ENCODE measurements around the gene NT5C. TPM values are rescaled to one million over a fixed set of nuclear protein-coding genes. Genes with fewer than 3 reads are reported as not detected.

Gene NT5C
- total RNA-seq, 1 experiment from 2014 or later: 116 TPM

DNA sequence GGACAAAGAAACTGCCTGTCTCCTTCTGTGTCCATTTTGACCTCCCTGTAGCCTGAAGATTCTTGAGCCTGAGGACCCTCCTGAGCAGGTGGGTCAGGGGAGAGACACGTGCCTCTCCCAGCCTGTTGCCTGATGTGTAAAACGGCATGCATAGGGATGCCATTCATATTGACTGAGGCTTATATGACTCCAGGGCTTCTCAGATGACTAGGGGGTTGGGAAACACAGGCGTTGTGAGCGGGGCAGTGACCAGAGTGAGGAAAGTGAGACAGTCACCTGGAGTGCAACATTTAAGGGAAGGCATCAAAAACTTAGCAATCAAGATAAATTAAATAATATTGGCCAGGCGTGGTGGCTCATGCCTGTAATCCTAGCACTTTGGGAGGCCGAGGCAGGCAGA, 48.9 kb downstream of the NT5C start:
- Histone ChIP-seq H3K27me3 (ENCODE audit: low read length) (no peaks in the 10 kb centered on the region), H3K9me2 (replicated peaks; ENCODE audit: low read length) (no peaks in the 10 kb centered on the region), H3K27ac (ENCODE audit: low read length) (no peak overlapping the region), H3K4me2 (ENCODE audit: low read length) (no peak overlapping the region), H3F3A (ENCODE audit: low read length, unreplicated experiment) (peaks cover 5% of the 10 kb centered on the region), H3K79me2 (ENCODE audit: low read length) (no peaks in the 10 kb centered on the region), H4K20me1 (ENCODE audit: low read length) (no peaks in the 10 kb centered on the region), H3K9me3 (ENCODE audit: low read length) (no peaks in the 10 kb centered on the region), H2AFZ (ENCODE audit: low read length) (no peak overlapping the region), H3K4me1 (ENCODE audit: insufficient read depth, low read length) (peaks cover 31% of the 10 kb centered on the region), H3K4me3 (ENCODE audit: low read length) (no peak overlapping the region), H3K9ac (ENCODE audit: low read length) (no peak overlapping the region), H3K36me3 (ENCODE audit: low read depth, low read length) (no peaks in the 10 kb centered on the region)
- DNase-seq (no peak), ATAC-seq (no peak)
- CTCF ChIA-PET: no interaction called here
- TF ChIP-seq, protein P1, sequence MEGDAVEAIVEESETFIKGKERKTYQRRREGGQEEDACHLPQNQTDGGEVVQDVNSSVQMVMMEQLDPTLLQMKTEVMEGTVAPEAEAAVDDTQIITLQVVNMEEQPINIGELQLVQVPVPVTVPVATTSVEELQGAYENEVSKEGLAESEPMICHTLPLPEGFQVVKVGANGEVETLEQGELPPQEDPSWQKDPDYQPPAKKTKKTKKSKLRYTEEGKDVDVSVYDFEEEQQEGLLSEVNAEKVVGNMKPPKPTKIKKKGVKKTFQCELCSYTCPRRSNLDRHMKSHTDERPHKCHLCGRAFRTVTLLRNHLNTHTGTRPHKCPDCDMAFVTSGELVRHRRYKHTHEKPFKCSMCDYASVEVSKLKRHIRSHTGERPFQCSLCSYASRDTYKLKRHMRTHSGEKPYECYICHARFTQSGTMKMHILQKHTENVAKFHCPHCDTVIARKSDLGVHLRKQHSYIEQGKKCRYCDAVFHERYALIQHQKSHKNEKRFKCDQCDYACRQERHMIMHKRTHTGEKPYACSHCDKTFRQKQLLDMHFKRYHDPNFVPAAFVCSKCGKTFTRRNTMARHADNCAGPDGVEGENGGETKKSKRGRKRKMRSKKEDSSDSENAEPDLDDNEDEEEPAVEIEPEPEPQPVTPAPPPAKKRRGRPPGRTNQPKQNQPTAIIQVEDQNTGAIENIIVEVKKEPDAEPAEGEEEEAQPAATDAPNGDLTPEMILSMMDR (conservative IDR thresholded peaks at IDR 0.05; ENCODE audit: low read depth, low read length): no peak
- TF ChIP-seq EZH2 (IDR thresholded peaks at IDR 0.05; ENCODE audit: low read length, unreplicated experiment): no peak
- TF ChIP-seq EZH2phosphoT487 (IDR thresholded peaks at IDR 0.05; ENCODE audit: borderline replicate concordance, low read length): no peak
- POLR2A ChIA-PET (ENCODE audit: unreplicated experiment): no interaction called here
- intact Hi-C loops (cut with micrococcal nuclease): no loop called here
- BruUV-seq (replicated peaks): no TSS peak

DNA sequence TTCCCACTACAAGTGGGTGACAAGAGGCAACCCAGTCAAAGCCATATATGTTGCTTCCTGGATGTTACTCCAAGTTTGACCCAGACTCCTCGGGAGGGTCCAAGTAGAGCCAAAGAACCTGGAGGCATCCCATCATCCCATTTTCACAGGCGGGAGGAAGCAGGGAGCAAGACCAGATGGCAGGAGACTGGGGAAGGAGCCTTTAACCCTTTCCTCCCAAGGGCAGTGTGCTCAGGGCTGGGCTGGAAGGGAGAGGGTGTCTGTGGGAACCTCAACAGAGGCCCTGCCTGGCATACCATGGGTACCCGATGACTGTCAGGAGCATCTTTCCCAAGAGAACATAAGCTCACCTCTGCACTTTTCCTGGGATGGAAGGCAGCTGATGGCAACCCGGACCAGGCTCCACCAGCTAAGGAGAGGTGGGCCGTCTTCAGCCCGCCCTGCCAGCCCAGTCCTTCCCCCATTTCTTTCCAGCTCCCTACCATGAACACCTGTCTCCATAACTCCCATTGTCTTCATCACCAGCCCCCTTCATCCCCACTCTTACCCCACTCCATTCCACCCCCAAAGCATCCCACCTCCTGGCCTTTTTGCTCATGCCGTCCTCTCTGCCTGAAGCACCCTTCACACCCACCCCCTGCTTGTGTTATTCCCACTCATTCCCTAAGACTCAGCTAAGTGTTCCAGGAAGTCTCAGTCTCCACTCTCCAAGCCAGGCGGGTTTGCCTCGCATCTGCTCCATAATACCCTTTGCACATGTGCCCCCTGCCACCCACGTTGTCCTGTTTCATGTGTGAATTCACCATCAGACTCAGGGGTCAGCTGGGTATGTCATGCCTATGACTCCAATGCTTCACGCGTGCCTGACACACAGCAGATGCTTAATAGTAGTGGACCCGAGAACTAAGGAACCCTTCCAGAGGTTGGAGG, 49.7 kb downstream of the NT5C start:
- POLR2A ChIA-PET (ENCODE audit: unreplicated experiment): no interaction called here

More for the DNA sequence above, 49.7 kb downstream of the NT5C start:
- Histone ChIP-seq H3K36me3 (ENCODE audit: low read depth, low read length) (no peaks in the 10 kb centered on the region), H3K27me3 (ENCODE audit: low read length) (no peaks in the 10 kb centered on the region), H2AFZ (ENCODE audit: low read length) (no peak overlapping the region), H3K79me2 (ENCODE audit: low read length) (no peaks in the 10 kb centered on the region), H3K4me2 (ENCODE audit: low read length) (no peak overlapping the region), H3F3A (ENCODE audit: low read length, unreplicated experiment) (peaks cover 5% of the 10 kb centered on the region), H3K27ac (ENCODE audit: low read length) (no peak overlapping the region), H3K9me2 (replicated peaks; ENCODE audit: low read length) (no peaks in the 10 kb centered on the region), H3K4me1 (ENCODE audit: insufficient read depth, low read length) (peaks cover 32% of the 10 kb centered on the region), H3K4me3 (ENCODE audit: low read length) (no peak overlapping the region), H3K9me3 (ENCODE audit: low read length) (no peaks in the 10 kb centered on the region), H4K20me1 (ENCODE audit: low read length) (no peaks in the 10 kb centered on the region), H3K9ac (ENCODE audit: low read length) (no peak overlapping the region)
- no TSS peak for BruUV-seq (replicated peaks)
- CTCF ChIA-PET: no interaction called here
- TF ChIP-seq EZH2 (IDR thresholded peaks at IDR 0.05; ENCODE audit: low read length, unreplicated experiment) (no peak), EZH2phosphoT487 (IDR thresholded peaks at IDR 0.05; ENCODE audit: borderline replicate concordance, low read length) (no peak)
- TF ChIP-seq, protein P1 (conservative IDR thresholded peaks at IDR 0.05; ENCODE audit: low read depth, low read length): no peak
- intact Hi-C loops (cut with micrococcal nuclease): no loop called here
- DNase-seq (no peak), ATAC-seq (no peak)

Other genes starting within 250 kb of the NT5C start
- gene FADS6, start 238.1 kb downstream of the NT5C start, total RNA-seq (2014; rRNA removed): not detected in 2 replicates
- gene USH1G, start 208.5 kb downstream of the NT5C start, total RNA-seq (2014; rRNA removed): 0.04 TPM in 1 of 2 replicates, not detected in the other
- not detected in 2 replicates for gene OTOP2, start 207.5 kb downstream of the NT5C start, total RNA-seq (2014; rRNA removed)
- gene OTOP3, start 195.8 kb downstream of the NT5C start, total RNA-seq (2014; rRNA removed): not detected in 2 replicates
- 40.6 and 51.0 TPM in 2 replicates for gene HID1, start 159.0 kb downstream of the NT5C start, total RNA-seq (2014; rRNA removed)
- gene CDR2L, start 144.1 kb downstream of the NT5C start, total RNA-seq (2014; rRNA removed): 35.8 and 50.9 TPM in 2 replicates
- gene MRPL58, start 119.1 kb downstream of the NT5C start, total RNA-seq (2014; rRNA removed): 151 and 195 TPM in 2 replicates
- gene ATP5PD, start 84.8 kb downstream of the NT5C start, total RNA-seq (2014; rRNA removed): 361 and 374 TPM in 2 replicates
- gene KCTD2, start 84.5 kb downstream of the NT5C start, total RNA-seq (2014; rRNA removed): 23.8 and 28.0 TPM in 2 replicates
- gene SLC16A5, start 43.8 kb downstream of the NT5C start, total RNA-seq (2014; rRNA removed): 1.2 and 1.6 TPM in 2 replicates
- 17.0 and 17.3 TPM in 2 replicates for gene ARMC7, start 21.8 kb downstream of the NT5C start, total RNA-seq (2014; rRNA removed)
- gene JPT1, start 22.8 kb upstream of the NT5C start, total RNA-seq (2014; rRNA removed): 674 and 705 TPM in 2 replicates
- 244 and 282 TPM in 2 replicates for gene SUMO2, start 51.2 kb upstream of the NT5C start, total RNA-seq (2014; rRNA removed)
- gene NUP85, start 73.9 kb upstream of the NT5C start, total RNA-seq (2014; rRNA removed): 91.5 and 95.6 TPM in 2 replicates
- 38.8 and 40.1 TPM in 2 replicates for gene GGA3, start 129.9 kb upstream of the NT5C start, total RNA-seq (2014; rRNA removed)
- 112 and 144 TPM in 2 replicates for gene MRPS7, start 130.1 kb upstream of the NT5C start, total RNA-seq (2014; rRNA removed)
- gene MIF4GD, start 139.5 kb upstream of the NT5C start, total RNA-seq (2014; rRNA removed): 30.8 and 42.3 TPM in 2 replicates
- 75.0 and 76.9 TPM in 2 replicates for gene SLC25A19, start 157.7 kb upstream of the NT5C start, total RNA-seq (2014; rRNA removed)

All from PC-3 (cell line).